ENCODE results near the gene RNF150. TPM values are rescaled to one million over a fixed set of nuclear protein-coding genes. Genes with fewer than 3 reads are reported as not detected.

The RNF150 gene
- total and polyA plus RNA-seq, 4 donors: 0.27 to 1.4 (median 0.81) TPM

DNA sequence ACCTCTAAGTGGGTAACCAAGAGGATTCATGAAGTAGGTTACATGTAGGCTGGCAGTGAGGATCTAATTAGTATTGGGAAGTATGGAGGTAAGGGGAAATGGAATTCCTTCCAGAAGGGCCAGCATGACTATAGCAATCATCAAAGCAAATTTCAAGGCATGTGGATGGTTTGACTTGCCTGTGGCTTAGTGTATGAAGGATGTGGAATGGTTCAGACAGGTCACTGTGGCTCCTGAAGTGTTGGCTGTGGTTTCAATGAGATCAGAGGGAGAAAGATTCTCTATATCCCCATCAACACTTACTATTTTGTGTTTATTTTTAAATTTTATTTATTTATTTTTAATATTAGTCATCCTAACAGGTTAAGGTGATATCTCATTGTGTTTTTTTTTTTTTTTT lies 255.5 kb downstream of the RNF150 start (continued):
- TF ChIP-seq FOXA2 (IDR thresholded peaks at IDR 0.05) (no peak), RAD21 (IDR thresholded peaks at IDR 0.05) (no peak), HNF4G (IDR thresholded peaks at IDR 0.05) (no peak)

DNA sequence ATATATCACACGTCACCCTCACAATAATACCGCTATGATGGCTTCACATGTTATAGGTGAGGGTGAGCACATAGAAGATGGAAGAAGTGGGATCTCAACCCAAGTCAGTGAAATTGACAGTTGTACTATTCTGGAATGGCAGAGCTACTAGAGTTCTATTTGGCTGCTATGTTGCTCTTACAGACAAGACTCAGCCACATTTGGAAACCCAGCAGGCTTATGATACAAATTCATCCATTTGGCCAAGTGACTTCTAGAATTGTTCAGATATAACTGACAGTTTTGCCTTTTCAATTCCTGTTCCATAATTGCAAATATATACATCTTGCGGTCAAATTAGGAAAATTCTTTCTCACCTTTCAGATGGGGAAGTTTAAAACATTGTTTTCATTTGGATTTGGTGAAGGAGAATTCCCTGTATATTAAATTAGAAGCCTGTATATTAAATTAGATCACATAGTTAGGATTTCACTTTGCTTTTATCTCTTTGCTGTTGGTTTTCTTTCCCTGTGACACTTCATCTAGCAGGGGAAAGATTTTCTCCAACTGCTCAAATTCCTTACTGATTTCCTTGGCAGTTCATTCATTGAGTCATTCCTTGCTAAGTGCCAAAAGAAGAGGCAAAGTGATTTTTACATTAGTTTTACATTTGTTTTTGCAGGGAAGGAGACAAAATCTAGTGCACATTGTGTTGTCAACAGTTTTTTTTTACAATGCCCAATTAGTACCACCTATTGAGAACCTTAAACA lies 256.5 kb downstream of the RNF150 start:
- TF ChIP-seq, protein P1, sequence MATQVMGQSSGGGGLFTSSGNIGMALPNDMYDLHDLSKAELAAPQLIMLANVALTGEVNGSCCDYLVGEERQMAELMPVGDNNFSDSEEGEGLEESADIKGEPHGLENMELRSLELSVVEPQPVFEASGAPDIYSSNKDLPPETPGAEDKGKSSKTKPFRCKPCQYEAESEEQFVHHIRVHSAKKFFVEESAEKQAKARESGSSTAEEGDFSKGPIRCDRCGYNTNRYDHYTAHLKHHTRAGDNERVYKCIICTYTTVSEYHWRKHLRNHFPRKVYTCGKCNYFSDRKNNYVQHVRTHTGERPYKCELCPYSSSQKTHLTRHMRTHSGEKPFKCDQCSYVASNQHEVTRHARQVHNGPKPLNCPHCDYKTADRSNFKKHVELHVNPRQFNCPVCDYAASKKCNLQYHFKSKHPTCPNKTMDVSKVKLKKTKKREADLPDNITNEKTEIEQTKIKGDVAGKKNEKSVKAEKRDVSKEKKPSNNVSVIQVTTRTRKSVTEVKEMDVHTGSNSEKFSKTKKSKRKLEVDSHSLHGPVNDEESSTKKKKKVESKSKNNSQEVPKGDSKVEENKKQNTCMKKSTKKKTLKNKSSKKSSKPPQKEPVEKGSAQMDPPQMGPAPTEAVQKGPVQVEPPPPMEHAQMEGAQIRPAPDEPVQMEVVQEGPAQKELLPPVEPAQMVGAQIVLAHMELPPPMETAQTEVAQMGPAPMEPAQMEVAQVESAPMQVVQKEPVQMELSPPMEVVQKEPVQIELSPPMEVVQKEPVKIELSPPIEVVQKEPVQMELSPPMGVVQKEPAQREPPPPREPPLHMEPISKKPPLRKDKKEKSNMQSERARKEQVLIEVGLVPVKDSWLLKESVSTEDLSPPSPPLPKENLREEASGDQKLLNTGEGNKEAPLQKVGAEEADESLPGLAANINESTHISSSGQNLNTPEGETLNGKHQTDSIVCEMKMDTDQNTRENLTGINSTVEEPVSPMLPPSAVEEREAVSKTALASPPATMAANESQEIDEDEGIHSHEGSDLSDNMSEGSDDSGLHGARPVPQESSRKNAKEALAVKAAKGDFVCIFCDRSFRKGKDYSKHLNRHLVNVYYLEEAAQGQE (IDR thresholded peaks at IDR 0.05): no peak
- TF ChIP-seq, protein P2, sequence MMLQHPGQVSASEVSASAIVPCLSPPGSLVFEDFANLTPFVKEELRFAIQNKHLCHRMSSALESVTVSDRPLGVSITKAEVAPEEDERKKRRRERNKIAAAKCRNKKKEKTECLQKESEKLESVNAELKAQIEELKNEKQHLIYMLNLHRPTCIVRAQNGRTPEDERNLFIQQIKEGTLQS (IDR thresholded peaks at IDR 0.05): no peak
- TF ChIP-seq TAF1 (conservative IDR thresholded peaks at IDR 0.05): no peak
- Histone ChIP-seq H3K27ac (ENCODE audit: low read depth in 1 of 2, low read length in 2 of 2) (no peak overlapping the region), H3K4me1 (ENCODE audit: control insufficient read depth in 4 of 4, insufficient read depth in 4 of 4, low read length in 3 of 4) (peaks cover 0 to 1% (median 0%) of the 10 kb centered on the region in 4 donors), H3K36me3 (ENCODE audit: control insufficient read depth in 4 of 4, insufficient read depth in 3 of 4, low read depth in 1 of 4, low read length in 3 of 4) (no peaks in the 10 kb centered on the region), H3K27me3 (ENCODE audit: control insufficient read depth in 4 of 4, insufficient read depth in 4 of 4, low read length in 3 of 4) (no peaks in the 10 kb centered on the region), H3K4me3 (ENCODE audit: low read depth in 1 of 3, low read length in 3 of 3) (no peak overlapping the region), H3K9me3 (ENCODE audit: control insufficient read depth in 4 of 4, low read length in 3 of 4) (peaks cover 0 to 5% (median 0%) of the 10 kb centered on the region in 4 donors), H3K9ac (ENCODE audit: low read depth in 1 of 2, low read length in 2 of 2) (no peak overlapping the region)
- DNase-seq (ENCODE audit: low spot score): no peak
- WGBS: 89% methylated on average over 3 of the region's 3 CpGs

- Histone ChIP-seq H3K4me3 (ENCODE audit: low read depth in 1 of 3, low read length in 3 of 3) (no peak overlapping the region), H3K4me1 (ENCODE audit: control insufficient read depth in 4 of 4, insufficient read depth in 4 of 4, low read length in 3 of 4) (no peaks in the 10 kb centered on the region), H3K9ac (ENCODE audit: low read depth in 1 of 2, low read length in 2 of 2) (no peak overlapping the region), H3K27ac (ENCODE audit: low read depth in 1 of 2, low read length in 2 of 2) (no peak overlapping the region), H3K9me3 (ENCODE audit: control insufficient read depth in 4 of 4, low read length in 3 of 4) (peaks cover 0 to 5% (median 0%) of the 10 kb centered on the region in 4 donors), H3K27me3 (ENCODE audit: control insufficient read depth in 4 of 4, insufficient read depth in 4 of 4, low read length in 3 of 4) (no peaks in the 10 kb centered on the region), H3K36me3 (ENCODE audit: control insufficient read depth in 4 of 4, insufficient read depth in 3 of 4, low read depth in 1 of 4, low read length in 3 of 4) (no peaks in the 10 kb centered on the region)
- DNase-seq (ENCODE audit: low spot score): no peak
- 52% methylated on average over 1 of the region's 1 CpG for WGBS
- TF ChIP-seq FOXA2 (IDR thresholded peaks at IDR 0.05) (no peak), JUND (IDR thresholded peaks at IDR 0.05) (no peak), GABPA (IDR thresholded peaks at IDR 0.05 in 1 of 2, conservative IDR thresholded peaks at IDR 0.05 in 1 of 2) (no peak)
- TF ChIP-seq, protein P1 (IDR thresholded peaks at IDR 0.05): no peak
Observed at GRCh38 chr4:140875746-140876452, 257.4 kb downstream of the RNF150 start.
